H9 (cell line): Measurements from ENCODE around the gene LRRC8C. TPM values are rescaled to one million over a fixed set of nuclear protein-coding genes. Genes with fewer than 3 reads are reported as not detected.

Experiments
- DNase-seq: peaks from one replicate; pipeline ENCODE4 v3.0.0-alpha.2; 2017
- H2AFZ ChIP-seq: one replicate; pipeline ENCODE4 v1.6.1; 2013; ENCODE audit warnings: mild to moderate bottlenecking, low read length, control low read depth, moderate library complexity
- H2AK5ac ChIP-seq: 2 replicates; pipeline ENCODE4 v1.6.1; 2013; ENCODE audit warnings: low read length, control low read depth, mixed read lengths; ENCODE audit not compliant: insufficient read length
- H2BK120ac ChIP-seq: one replicate; pipeline ENCODE4 v1.6.1; 2013; ENCODE audit warnings: low read depth, mild to moderate bottlenecking, low read length, control low read depth, inconsistent platforms; ENCODE audit not compliant: poor library complexity, severe bottlenecking
- H2BK12ac ChIP-seq: 2 replicates; pipeline ENCODE4 v1.6.1; 2013; ENCODE audit warnings: low read length, control low read depth, mixed read lengths, low read depth; ENCODE audit not compliant: insufficient read length
- H2BK15ac ChIP-seq: 2 replicates; pipeline ENCODE4 v1.6.1; 2013; ENCODE audit warnings: low read depth, low read length, control low read depth
- H2BK20ac ChIP-seq: one replicate; pipeline ENCODE4 v1.6.1; 2013; ENCODE audit warnings: low read depth, mild to moderate bottlenecking, low read length, control low read depth, inconsistent platforms; ENCODE audit not compliant: poor library complexity, severe bottlenecking
- H2BK5ac ChIP-seq: 2 replicates; pipeline ENCODE4 v1.6.1; 2013; ENCODE audit warnings: low read length, control low read depth, mixed read lengths; ENCODE audit not compliant: insufficient read length
- H3K14ac ChIP-seq: 2 replicates; pipeline ENCODE4 v1.6.1; 2013; ENCODE audit warnings: low read length, control low read depth; ENCODE audit not compliant: insufficient read depth
- H3K18ac ChIP-seq: 2 replicates; pipeline ENCODE4 v1.6.1; 2013; ENCODE audit warnings: low read depth, mild to moderate bottlenecking, mixed read lengths, low read length, control low read depth; ENCODE audit not compliant: insufficient read length
- H3K23ac ChIP-seq: 2 replicates; pipeline ENCODE4 v1.6.1; 2013; ENCODE audit warnings: low read length, control low read depth, mixed read lengths, low read depth; ENCODE audit not compliant: insufficient read length
- H3K23me2 ChIP-seq: 2 replicates; pipeline ENCODE4 v1.6.1; 2013; ENCODE audit warnings: low read depth, mild to moderate bottlenecking, mixed read lengths, low read length, control low read depth; ENCODE audit not compliant: insufficient read length, poor library complexity, severe bottlenecking
- H3K27ac ChIP-seq: 2 replicates; pipeline ENCODE4 v1.5.1; 2013; ENCODE audit warnings: low read length, control low read depth, mixed read lengths, low read depth; ENCODE audit not compliant: insufficient read length
- H3K27me3 ChIP-seq: 2 replicates; pipeline ENCODE4 v1.6.1; 2013; ENCODE audit warnings: low read length, control low read depth, inconsistent platforms; ENCODE audit not compliant: insufficient read depth
- H3K4ac ChIP-seq: 2 replicates; pipeline ENCODE4 v1.6.1; 2013; ENCODE audit warnings: low read depth, mild to moderate bottlenecking, control low read depth, inconsistent platforms, low read length, moderate library complexity
- H3K4me1 ChIP-seq: 2 replicates; pipeline ENCODE4 v1.6.1; 2013; ENCODE audit warnings: low read length, control low read depth, inconsistent platforms; ENCODE audit not compliant: insufficient read depth
- H3K4me2 ChIP-seq: 2 replicates; pipeline ENCODE4 v1.6.1; 2013; ENCODE audit warnings: low read length, control low read depth, mixed read lengths; ENCODE audit not compliant: insufficient read length, insufficient read depth
- H3K56ac ChIP-seq: 2 replicates; pipeline ENCODE4 v1.6.1; 2013; ENCODE audit warnings: low read depth, mild to moderate bottlenecking, mixed read lengths, low read length, control low read depth; ENCODE audit not compliant: insufficient read length
- H3K79me1 ChIP-seq: 2 replicates; pipeline ENCODE4 v1.6.1; 2013; ENCODE audit warnings: low read depth, mild to moderate bottlenecking, moderate library complexity, low read length, control low read depth, inconsistent platforms; ENCODE audit not compliant: insufficient read depth, poor library complexity, severe bottlenecking
- H3K79me2 ChIP-seq: 2 replicates; pipeline ENCODE4 v1.6.1; 2013; ENCODE audit warnings: low read length, control low read depth, inconsistent platforms; ENCODE audit not compliant: insufficient read depth
- H3K9ac ChIP-seq: 2 replicates; pipeline ENCODE4 v1.6.1; 2013; ENCODE audit warnings: low read length, control low read depth, mixed read lengths; ENCODE audit not compliant: insufficient read length; ENCODE audit errors: extremely low read depth
- H3K9me3 ChIP-seq: one replicate; pipeline ENCODE4 v1.6.1; 2013; ENCODE audit warnings: low read depth, low read length, inconsistent platforms; ENCODE audit not compliant: control insufficient read depth
- H3T11ph ChIP-seq: one replicate; pipeline ENCODE4 v1.6.1; 2013; ENCODE audit warnings: mild to moderate bottlenecking, low read length, control low read depth, inconsistent platforms
- H4K20me1 ChIP-seq: one replicate; pipeline ENCODE4 v1.6.1; 2013; ENCODE audit not compliant: control insufficient read depth, insufficient read length, insufficient read depth
- H4K5ac ChIP-seq: 2 replicates; pipeline ENCODE4 v1.6.1; 2013; ENCODE audit warnings: low read depth, mild to moderate bottlenecking, mixed read lengths, low read length, control low read depth; ENCODE audit not compliant: insufficient read length
- H4K8ac ChIP-seq: replicated peaks from 2 replicates; pipeline ENCODE4 v1.6.1; 2013; ENCODE audit warnings: low read length, control low read depth, mixed read lengths, low read depth; ENCODE audit not compliant: insufficient read length
- H4K91ac ChIP-seq: 2 replicates; pipeline ENCODE4 v1.6.1; 2013; ENCODE audit warnings: low read depth, mild to moderate bottlenecking, moderate library complexity, mixed read lengths, low read length, control low read depth; ENCODE audit not compliant: insufficient read length
- H3K27ac Mint-ChIP-seq, 3 experiments: 2 replicates in 2 of 3; 3 replicates in 1 of 3; pipeline ENCODE4 v1.8.0; 2020 to 2021; ENCODE audit warnings: mixed read lengths in 3 of 3, mild to moderate bottlenecking in 1 of 3, moderate library complexity in 1 of 3
- H3K27me3 Mint-ChIP-seq: 2 replicates; pipeline ENCODE4 v1.8.0; 2021; ENCODE audit warnings: low read depth, mild to moderate bottlenecking, moderate library complexity, mixed read lengths
- H3K36me3 Mint-ChIP-seq, 3 experiments: 2 replicates in 2 of 3; 3 replicates in 1 of 3; pipeline ENCODE4 v1.8.0; 2020 to 2021; ENCODE audit warnings: low read depth in 3 of 3, mixed read lengths in 3 of 3; ENCODE audit not compliant: insufficient read depth in 1 of 3
- H3K4me1 Mint-ChIP-seq, 2 experiments: 2 replicates each; pipeline ENCODE4 v1.8.0; 2020; ENCODE audit warnings: mixed read lengths in 2 of 2
- H3K4me3 Mint-ChIP-seq, 2 experiments: 2 replicates in 1 of 2; 3 replicates in 1 of 2; pipeline ENCODE4 v1.8.0; 2020 to 2021; ENCODE audit warnings: mild to moderate bottlenecking in 2 of 2, mixed read lengths in 2 of 2, moderate library complexity in 1 of 2
- H3K9me3 Mint-ChIP-seq, 2 experiments: 2 replicates in 1 of 2; 3 replicates in 1 of 2; pipeline ENCODE4 v1.8.0; 2020; ENCODE audit warnings: mild to moderate bottlenecking in 2 of 2, mixed read lengths in 2 of 2, moderate library complexity in 1 of 2
- CTCF ChIP-seq: fragments of 200-600 bp; sonication (generic); conservative IDR thresholded peaks from 3 replicates; pipeline ENCODE4 v1.8.0; 2021; ENCODE audit warnings: antibody characterized with exemption, mild to moderate bottlenecking
- WGBS: extraction: QIAGEN DNeasy Blood & Tissue Kit; methylation state at CpG from one replicate; pipeline ENCODE4 v1.1.7; 2013; ENCODE audit warnings: missing lambda C conversion rate, low lambda C conversion rate, mixed read lengths; ENCODE audit not compliant: insufficient read length; ENCODE audit errors: extremely low coverage; 5-methylcytosine and 5-hydroxymethylcytosine counted together
- total RNA-seq: library from RNA; stranded (reverse); gene quantifications from 2 replicates; pipeline ENCODE4 v1.2.1, GENCODE V29; 2021

LRRC8C gene
- total RNA-seq, 1 experiment from 2014 or later = 1.9 TPM

- Histone ChIP-seq H2BK120ac (no peak overlapping the region), H3K4me2 (no peak overlapping the region), H3K23me2 (peaks cover 6% of the 10 kb centered on the region), H3K27me3 (peaks cover 7% of the 10 kb centered on the region; the same call in 1 of the 2 replicates), H2BK20ac (no peak overlapping the region), H3K79me2 (no peaks in the 10 kb centered on the region), H2BK15ac (no peak overlapping the region), H4K20me1 (no peaks in the 10 kb centered on the region), H3K9me3 (no peaks in the 10 kb centered on the region), H4K8ac (no peak overlapping the region), H2AFZ (no peak overlapping the region), H3K27ac (no peak overlapping the region), H3K23ac (no peak overlapping the region), H3K14ac (no peak overlapping the region), H3K56ac (no peak overlapping the region), H4K91ac (no peak overlapping the region), H2AK5ac (no peak overlapping the region), H3K9ac (no peak overlapping the region), H2BK12ac (no peak overlapping the region), H2BK5ac (no peak overlapping the region), H4K5ac (no peak overlapping the region), H3K4ac (no peak overlapping the region), H3T11ph (no peak overlapping the region), H3K4me1 (no peaks in the 10 kb centered on the region; the same call in 1 of the 2 replicates), H3K18ac (no peak overlapping the region), H3K79me1 (no peaks in the 10 kb centered on the region)
- no peaks in the 10 kb centered on the region; a peak in 1 of 7 replicates for H3K36me3 Mint-ChIP-seq
- H3K9me3 Mint-ChIP-seq = no peaks in the 10 kb centered on the region
- DNase-seq = no peak
- H3K27me3 Mint-ChIP-seq = peaks cover 42% of the 10 kb centered on the region
- no peak for TF ChIP-seq CTCF
- WGBS = no CpG with 5 or more reads among the region's 1 CpG
- no peak overlapping the region; a peak in 1 of 5 replicates for H3K4me3 Mint-ChIP-seq
- no peak overlapping the region for H3K27ac Mint-ChIP-seq
- H3K4me1 Mint-ChIP-seq = peaks cover 12 to 16% of the 10 kb centered on the region in 2 experiments
Measured at GRCh38 chr1:89765774-89766173, 132.9 kb downstream of the LRRC8C start.
